ENCODE results near the gene NDUFS7.
"Not testable (repeated sequence)": the region's sequence is repeated elsewhere in the genome, so short reads cannot be mapped to it uniquely, and the experiment has no call there.

The NDUFS7 gene

DNA sequence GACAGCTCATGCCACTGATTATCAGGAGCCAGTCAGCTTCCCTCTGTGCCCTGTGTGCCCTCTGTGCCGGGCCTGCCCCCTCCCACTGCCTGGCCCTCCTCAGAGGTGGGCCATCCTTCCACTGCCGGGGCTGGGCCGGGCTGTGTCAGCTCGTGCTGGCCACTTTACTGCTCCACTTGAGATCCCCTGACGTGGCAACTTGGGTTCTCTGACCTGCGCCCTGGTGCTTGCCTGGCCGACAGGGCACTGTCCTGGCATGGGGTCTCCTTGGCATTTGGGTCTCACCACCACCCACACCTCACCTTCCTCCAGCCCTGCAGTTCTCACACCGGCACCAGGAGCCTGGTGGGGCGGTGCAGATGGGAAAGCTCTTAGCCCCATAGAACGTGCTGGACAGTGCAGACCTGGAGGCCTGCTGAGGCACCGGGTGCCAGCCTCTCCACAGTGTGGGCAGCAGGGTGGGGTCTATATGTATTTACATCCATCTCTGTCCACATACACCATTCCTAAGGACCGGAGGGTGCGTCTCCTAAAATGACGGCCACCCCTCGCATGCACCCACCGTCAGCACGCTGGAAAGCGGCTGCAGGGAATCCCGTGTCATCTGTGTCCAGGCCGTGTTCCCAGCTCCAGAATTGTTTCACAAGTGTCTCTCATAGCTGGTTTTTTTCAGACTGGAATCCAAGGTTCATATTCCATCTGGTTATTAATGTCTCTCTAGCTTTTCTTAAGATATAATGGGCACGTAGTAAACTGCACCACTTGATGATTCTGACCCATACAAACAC, 35.4 kb downstream of the NDUFS7 start:
- DNase-seq (ENCODE audit: low spot score): no peak

DNA sequence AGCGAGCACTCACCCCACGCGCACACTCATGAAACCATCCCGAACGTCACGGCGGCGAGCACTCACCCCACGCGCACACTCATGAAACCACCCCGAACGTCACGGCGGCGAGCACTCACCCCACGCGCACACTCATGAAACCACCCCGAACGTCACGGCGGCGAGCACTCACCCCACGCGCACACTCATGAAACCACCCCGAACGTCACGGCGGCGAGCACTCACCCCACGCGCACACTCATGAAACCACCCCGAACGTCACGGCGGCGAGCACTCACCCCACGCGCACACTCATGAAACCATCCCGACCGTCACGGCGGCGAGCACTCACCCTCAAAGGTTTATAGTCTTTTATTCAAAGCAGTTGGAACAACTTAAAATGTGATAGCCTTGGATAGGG, 36.4 kb downstream of the NDUFS7 start:
- DNase-seq (ENCODE audit: low spot score): not testable (repeated sequence)

DNA sequence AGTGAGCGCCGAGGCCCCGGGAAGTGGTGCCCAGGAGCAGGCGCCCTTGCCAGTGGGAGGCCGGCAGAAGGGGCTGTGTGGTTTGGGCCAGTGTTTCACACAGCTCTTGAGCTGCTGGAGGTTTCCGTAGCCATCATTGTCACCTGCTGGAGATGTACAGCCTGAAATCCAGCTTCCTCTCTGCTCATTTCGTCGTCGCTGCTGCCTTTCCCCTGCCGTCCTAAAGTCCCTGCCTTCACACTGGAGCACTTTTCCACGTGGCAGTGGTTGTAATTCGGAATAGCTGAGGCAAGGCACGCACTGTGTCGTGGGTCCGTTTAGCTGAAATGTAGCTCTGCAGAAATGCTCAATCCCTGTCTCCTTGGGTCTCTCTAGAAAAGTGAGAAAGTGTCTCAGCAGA, 36.9 kb downstream of the NDUFS7 start:
- DNase-seq (ENCODE audit: low spot score): no peak

DNA sequence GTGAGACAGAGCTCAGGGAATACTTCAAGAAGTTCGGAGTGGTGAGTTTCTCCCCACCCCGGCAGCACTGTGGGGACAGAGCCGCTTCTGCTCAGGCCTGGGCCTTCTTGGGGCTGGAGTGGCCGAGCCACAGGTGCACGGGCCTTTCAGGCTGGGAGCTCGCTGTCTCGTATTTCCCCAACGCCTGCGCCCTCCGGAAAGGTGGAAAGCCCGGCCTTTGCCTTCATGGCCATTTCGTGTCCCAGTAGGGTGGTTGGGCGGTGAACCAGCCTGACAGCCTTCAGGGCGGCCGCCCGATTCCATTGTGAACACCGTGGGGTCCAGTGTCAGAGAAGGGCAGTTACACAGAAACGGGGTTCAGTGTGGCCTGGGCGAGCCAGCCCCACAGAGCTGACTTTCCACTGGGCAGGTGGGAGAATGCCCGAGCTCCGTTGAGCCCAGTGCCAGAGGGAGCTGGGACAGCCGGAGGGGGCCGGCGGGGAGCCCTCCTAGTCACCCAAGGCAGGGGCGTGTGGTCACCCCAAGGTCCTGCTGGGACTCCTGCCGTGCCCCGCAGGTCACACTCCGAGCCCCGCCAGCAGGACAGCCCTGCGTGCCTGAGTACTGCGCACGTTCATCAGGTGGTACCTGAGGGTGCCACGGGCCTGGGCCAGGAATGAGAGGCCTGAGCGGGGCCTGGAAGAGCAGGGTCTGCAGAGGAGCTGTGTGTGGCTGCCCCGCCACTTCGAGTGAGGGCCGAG, 37.7 kb downstream of the NDUFS7 start:
- DNase-seq (ENCODE audit: low spot score): no peak

DNA sequence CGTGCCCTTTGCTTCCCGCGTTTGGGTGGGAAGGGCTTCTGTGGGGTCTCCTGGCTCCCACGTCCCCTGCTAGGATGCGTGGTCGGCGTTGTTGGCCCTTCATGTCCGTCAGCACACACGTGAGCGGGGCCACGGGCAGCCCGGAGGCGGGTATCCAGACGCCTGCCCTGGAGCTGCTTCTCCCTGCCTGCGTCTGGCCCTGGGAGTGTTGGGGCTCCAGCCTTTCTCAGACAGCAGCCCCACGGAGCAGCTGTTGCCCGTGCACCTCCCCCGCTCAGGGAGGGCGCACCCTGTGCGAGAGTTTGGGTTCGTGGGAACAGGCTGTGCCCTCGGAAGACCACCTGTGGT, 38.2 kb downstream of the NDUFS7 start:
- no peak for DNase-seq (ENCODE audit: low spot score)

DNA sequence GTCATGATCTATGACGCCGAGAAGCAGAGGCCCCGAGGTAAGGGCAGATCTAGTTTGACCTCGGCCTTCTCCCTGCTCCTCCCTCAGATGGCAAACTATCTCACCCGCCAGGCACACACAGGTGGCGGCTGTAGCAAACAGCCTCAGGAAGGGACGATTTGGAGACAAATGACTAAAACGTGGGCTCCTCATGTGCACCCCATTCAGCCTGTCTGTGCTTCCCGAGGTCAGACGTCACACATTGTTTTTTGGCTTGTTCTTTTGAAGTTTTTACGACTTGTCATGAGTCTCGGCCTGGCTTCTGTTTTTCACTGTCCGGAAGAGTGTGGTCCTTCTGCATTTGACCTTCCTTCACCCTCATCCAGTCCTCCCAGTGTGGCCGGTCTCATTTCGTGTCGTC, 38.7 kb downstream of the NDUFS7 start:
- DNase-seq (ENCODE audit: low spot score): no peak

DNA sequence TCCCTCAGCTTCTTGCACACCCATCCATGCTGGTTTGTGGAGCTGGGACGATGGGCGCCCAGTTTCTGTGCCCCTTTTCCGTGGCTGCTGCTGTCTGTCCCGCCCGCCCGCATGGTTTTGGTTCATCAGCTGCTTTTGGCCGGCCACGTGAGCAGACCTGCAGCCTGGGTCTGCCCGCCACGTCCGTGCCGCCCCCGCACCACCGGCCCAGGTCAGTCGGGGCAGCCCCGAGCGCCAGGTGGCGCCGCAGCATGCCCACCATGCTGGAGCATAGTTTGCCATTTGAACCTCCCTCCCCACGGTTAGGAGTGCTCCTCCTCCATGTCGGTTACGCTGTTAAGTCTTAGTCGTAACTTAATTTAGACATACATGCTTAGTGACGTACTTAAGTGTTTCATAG, 39.2 kb downstream of the NDUFS7 start:
- no peak for DNase-seq (ENCODE audit: low spot score)

DNA sequence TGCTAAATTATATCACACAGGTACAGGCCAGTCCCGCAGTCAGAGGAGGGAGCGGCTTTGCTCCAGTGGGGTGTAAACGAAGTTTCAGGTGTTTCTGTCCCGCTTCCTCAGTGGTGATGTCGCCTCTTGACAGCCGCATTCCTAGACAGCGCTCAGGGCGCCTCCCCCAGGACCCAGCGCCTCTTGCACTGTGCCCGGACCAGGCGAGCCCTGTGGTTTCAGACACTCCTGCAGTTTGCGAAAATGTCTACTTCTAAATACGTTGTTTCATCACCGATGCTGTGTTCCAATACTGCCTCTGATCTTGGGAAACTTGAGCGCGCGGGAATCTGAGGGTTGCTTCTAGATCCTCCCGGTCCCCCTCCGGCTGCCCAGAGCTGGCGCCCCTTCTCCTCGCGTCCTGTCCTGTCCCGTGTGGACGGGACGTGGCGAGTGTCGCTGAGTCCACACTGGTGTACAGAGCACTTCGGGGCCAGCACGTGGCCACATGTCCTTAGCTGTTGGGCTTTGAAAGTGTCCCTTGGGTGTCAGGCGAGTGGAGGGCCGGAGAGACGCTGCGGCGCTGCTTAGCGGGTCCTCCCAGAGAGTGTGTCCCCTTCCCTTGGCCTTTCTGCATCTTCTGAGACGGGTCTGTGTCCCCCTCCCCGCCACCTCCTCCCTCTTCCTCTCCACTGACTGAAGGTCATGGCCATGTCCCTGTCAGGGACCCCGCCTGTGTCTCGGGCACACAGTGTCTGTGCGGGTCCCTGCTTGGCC, 39.9 kb downstream of the NDUFS7 start:
- no peak for DNase-seq (ENCODE audit: low spot score)

DNA sequence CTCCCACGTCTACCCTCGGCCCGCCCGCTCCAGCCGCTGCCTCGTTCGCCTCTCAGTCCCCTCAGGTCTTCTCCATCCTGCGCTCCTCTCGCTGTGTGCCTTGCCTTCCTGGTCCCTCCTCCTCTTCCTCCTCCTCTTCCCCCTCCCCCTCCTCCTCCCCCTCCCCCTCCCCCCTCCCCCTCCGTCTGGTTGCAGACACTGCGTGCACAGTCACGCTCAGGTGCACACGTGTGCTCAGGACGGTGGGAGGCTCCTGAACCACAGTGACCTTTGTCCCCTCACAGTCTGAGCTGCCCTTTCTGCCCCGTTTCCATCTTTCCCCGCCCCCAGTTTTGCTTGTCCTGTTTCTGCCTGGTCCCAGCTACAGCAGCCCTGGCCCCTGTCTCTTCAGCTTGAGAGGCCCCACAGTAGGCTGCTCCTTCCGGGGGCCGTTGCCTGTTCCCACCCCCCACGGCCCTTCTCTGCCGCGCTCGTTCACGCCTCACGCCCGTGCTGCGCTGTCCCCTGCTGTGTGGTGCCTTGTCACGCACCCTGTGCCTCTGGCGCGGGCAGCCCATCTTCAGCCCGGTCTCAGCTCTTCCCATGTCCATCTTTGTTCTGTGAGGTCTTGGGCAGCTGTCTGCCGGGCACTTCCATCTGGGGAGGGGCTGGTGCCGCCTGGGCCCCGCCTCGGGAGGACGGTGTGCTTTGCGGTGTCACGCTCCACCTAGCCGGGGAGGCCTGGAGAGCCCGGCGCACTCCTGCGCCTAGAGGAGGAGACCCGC, 40.7 kb downstream of the NDUFS7 start:
- DNase-seq (ENCODE audit: low spot score): no peak

DNA sequence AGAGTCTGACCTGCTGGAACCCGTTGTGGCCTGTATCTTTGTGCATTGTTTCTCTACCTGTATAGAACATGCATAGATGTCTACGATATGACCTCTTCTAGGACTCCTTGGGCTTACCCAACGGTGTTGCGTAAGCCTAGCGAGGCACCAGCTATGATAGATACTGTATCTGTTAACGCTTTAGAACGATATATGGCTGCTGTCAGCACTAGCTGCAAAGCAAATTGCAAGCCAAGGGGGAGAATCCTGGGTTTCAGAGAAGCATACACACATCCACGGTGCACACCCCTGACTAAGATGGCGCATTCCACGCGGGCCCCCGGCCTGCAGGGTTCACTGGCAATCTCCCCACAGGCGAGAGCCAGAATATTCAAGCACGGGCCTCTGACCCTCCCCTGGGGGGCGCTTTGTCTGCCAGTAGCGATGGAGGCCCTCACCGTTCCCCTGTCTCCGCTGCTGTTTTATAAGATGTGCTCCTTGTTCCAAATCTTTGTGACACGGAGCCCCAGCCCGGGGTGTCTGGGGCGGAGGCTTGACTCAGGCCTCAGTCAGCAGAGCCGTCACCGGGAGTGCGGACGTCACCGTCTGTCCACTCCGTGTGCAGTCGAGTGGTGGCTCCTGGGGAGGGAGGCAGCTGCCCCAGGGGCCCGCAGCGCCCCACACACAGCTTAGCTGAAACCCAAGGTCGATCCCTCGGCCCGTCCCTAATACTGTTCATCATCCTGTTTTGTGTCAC, 41.6 kb downstream of the NDUFS7 start:
- no peak for DNase-seq (ENCODE audit: low spot score)

DNA sequence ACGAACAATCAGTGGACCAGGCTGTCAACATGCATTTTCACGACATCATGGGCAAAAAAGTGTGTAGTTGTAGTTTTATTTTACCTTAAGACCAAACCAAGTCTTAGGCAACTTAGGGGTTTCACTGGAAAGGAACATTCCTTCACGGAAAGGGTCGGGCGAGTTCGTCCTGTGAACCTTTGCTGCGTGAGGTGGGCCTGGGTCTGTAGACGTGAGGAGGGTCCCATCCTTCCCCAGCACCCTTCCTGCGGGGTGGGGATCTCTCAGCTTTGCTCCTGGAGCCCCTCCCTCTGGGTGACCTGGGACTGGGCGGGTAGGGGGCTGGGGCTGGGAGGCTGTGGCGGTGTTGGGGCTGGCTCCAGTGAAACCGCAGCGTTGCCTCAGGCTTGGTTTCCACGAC, 42.2 kb downstream of the NDUFS7 start:
- DNase-seq (ENCODE audit: low spot score): no peak

DNA sequence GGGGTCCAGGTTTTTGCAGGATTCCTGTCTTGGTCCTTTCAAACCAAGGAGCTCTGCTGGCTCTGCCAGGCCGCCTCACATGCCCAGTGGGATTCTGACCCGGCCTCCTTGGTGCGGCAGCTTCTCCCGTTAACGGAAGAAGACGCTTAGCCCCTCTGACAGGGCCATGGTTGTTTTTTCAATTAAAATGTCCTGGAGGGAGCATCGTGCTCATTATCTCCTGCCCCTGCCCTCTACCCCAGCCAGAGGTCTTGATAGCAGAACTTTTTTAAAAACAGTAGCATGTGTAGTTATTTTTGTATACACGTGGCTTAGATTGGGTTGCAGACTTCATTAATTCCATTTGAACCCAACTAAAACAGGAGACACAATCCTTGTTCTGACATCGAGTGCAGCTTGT, 43.0 kb downstream of the NDUFS7 start:
- DNase-seq (ENCODE audit: low spot score): no peak

DNA sequence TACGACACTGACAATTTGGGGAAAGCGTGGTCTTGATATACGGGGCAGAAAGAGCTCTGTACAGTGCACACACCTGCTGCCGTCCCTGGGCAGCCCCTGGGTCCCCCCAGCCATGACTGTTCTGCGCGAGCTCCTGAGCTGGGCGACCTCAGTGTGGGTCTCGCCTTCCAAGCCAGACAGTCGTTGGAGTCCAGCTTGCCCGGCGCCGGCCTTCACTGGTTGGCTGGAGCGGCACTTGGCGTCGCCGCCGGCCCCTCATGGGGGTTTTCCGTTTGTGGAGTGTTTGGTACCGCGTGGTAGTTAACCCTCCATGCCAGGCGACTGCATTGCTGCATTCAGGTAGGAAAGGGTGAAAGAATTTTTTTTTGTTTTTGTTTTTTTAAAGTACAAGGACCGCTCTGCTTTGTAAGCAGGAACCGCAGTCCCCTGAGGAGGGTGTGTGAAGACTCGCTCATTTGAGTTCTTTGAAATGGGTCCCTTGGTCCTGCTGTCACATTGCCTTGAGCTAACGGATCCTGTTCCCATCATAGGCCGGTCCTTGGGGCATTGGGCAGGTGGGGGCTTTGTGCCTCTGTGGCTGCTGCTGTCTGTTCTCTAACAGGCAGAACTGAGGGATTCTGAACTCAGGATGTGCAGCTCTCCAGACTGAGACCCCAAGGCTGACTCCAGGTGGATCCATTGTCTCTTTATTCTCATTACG, 43.7 kb downstream of the NDUFS7 start:
- no peak for DNase-seq (ENCODE audit: low spot score)

DNA sequence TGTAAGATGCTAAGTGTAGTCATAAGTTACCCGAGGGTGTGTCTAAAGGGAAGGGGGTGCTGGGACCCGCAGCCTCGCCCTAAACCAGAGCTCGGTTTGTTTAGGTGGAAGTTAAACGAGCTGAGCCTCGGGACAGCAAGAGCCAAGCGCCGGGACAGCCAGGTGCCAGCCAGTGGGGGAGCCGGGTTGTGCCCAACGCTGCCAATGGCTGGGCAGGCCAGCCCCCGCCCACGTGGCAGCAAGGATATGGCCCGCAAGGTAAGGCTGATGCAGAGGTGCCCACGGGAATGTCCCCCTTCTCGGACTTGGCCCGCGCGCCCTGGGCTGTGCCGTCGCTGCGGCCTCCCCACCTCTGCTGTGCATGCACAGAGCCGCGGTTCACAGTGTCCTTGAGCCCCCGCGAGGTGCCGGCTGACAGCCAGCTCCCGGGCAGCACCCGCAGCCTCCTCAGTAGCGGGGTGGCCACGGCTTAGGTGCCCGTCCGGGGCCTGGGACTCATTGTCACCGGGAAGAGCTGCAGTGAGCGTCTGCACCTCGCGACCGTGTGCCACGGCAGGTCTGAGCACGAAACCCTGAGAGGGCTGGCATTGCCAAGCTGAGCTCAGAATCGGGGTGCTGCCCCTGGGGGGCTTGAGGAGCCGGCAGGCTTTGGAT, 45.2 kb downstream of the NDUFS7 start:
- DNase-seq (ENCODE audit: low spot score): no peak

DNA sequence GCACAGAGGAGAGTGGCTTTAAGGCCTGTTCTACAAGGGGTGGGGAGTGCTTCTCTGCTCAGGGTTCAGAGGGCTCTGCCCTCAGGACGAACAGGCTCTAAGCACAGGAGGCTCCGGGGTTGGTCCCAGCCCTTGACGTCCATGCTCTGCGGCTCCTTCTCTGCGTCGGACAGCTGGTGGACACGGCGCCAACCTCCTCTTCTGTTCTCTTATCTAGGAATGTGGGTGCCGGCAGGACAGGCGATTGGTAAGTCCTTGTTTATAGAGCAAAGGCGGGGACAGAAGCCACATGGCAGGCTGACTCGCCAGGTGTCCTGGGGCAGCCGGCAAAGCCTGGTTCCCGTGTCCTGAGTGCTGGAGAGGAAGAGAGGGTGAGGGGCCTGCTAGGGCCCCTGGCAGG, 46.0 kb downstream of the NDUFS7 start:
- DNase-seq (ENCODE audit: low spot score): no peak

DNA sequence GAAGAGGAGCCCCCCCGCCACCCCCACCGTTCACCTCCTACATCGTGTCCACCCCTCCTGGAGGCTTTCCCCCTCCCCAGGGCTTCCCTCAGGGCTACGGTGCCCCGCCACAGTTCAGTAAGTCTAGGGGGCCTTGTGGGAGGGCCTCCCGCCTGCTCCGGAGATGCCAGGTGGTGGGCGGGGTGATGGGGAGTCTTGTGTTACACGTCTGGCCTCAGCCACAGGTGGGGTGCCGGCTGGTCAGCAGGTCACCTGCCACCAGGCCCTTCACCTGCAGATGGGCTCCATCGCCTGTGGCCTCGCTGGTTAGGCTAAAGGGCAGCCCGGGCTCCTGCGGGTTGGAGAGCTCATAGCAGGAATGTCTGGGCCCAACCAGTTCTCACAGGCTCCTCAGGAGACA, 46.5 kb downstream of the NDUFS7 start:
- no peak for DNase-seq (ENCODE audit: low spot score)

DNA sequence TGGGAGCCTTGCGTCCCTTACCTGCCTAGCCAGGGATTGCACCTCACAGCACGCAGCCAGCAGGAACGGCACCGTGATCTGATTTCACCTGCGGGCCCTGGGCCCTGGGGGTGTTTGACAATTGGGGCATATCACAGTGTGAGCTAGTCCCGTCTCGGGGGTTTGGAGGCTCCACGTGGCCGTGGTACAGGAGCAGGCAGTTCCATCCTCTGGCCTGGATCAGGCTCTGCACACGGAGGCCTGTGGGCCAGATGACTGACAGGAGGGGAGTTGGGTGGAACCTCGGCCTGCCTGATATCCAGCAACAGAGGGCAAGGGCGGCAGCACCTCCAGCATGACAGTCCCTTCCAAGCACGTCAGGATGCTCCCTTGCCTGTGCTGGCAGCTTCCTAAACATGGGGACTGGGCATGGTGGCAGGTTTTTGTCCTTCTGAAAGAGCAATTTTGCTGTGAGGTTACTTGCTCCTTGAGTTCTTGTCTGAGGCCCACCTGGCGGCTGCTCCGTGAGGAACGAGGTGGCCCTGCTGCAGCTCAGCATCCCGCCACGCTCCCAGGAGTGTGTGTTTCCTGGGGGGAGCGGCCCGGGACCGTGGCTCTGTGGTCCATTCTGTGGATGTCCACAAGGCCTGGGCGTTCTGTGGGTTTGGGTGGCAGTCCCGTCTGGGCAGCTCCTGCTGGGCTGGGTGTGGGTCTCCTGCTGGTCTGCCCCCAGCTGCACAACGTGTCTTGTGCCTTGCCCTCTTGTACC, 48.2 kb downstream of the NDUFS7 start:
- DNase-seq (ENCODE audit: low spot score): no peak

DNA sequence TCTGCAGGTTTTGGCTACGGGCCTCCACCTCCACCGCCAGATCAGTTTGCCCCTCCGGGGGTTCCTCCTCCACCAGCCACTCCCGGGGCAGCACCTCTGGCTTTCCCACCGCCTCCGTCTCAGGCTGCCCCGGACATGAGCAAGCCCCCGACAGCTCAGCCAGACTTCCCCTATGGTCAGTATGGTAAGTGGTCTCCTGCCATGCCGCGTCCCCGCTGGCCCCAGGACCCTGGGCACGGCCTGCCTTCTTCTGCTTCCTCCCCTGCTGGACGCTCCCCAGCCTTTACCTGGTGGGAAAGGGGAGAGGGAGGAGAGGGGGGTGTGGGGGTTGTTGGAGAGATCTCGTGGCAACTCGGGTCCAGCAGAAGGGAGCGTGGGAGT, 48.8 kb downstream of the NDUFS7 start:
- DNase-seq (ENCODE audit: low spot score): no peak

DNA sequence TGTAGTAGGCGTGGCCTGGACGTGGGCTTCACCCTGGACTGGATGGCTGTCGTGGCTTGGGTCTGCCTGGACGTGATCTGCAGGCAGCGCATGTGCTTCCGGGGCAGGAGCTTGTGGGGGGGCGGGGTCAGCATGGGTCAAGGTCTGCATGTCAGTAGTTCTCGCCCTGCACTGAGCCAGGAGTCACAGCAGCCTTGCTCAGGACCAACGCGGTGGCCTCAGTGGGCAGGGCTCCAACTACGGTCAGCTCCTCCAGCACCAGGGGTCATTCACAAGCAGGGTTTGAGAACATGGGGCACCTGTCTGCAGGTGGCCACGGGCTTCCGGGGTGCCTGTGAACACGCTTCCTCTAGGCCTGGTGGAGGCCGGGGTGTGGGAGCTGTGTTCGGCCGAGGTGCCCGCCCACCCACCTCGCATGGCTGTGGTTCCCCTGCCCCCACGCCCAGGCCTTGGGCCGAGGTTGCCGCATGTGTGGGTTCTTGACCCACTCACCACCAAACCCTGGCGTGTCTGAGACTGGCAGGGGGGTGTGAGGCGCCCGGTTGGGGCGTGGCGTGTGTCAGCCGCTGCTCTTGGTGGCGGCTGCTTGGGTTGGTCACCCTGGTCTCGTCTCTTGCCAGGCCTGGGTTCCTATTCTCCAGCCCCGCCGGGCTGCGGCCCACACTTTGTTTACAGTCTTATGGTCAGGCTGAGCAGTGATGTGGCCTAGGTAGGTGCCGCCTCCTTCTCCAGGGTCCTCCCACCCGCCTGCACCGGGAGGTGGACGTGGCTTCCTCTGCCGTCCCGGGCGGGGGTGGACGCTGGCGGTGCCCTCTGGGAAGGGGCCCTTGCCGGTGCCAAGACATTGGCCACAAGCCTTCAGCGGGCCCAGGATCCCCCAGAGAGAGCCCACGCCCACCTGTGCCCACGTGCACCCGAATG, 49.7 kb downstream of the NDUFS7 start:
- no peak for DNase-seq (ENCODE audit: low spot score)
